ENCODE data around the gene AHDC1. TPM values are rescaled to one million over a fixed set of nuclear protein-coding genes. Genes with fewer than 3 reads are reported as not detected.

AHDC1 gene
- polyA plus RNA-seq, 1 donor (not counting 4 experiments of a cell fraction or from before 2014, with no cell fraction given), result 4.2 TPM

DNA sequence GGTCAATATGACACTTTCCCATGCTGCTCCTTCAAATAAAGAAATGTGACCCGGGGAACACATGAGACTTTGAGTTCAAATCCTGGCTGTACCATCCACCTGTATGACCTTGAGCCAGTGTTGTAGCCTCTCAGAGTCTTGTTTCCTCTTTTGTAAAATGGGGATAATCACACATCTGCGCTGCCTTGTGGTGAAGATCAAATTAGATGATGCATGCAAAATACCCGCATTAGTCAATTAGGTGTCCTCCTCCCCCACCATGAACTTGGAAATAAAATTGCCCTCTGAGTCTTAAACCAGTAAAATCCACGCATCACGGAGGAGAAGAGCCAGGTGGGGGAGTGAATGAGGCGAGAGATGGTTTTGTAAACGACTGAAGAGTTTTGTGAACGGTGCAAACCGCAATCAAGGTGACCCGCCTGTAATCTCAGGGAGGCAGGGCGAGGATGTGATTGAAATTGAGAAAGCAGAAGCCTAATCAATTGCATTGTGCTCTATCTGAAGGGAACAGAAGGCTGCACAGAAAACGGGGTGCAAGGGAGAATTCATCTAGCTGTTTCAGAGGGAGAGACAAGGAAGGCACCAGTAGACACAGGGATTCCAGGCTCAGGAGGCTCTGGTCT, 5.8 kb upstream of the AHDC1 start:
- FAIRE-seq (no peak), DNase-seq (ENCODE audit: low read depth, low spot score) (no peak)
- Histone ChIP-seq H3K9ac (ENCODE audit: control insufficient read depth, extremely low read depth, insufficient read depth, low read length) (no peak overlapping the region), H3K4me1 (ENCODE audit: control insufficient read depth, extremely low read depth, insufficient read depth, low read length) (peaks cover 19% of the 10 kb centered on the region), H3K4me2 (ENCODE audit: control insufficient read depth, extremely low read depth, insufficient read depth, low read depth, low read length) (no peak overlapping the region), H3K4me3 (ENCODE audit: control insufficient read depth in 2 of 3, extremely low read depth in 1 of 3, insufficient read depth in 2 of 3, low read depth in 1 of 3, low read length in 3 of 3) (no peak overlapping the region), H3K9me1 (ENCODE audit: control insufficient read depth, extremely low read depth, insufficient read depth, low read length) (no peaks in the 10 kb centered on the region), H3K27me3 (ENCODE audit: control insufficient read depth, extremely low read depth, insufficient read depth, low read length) (peaks cover 15% of the 10 kb centered on the region), H4K20me1 (ENCODE audit: control insufficient read depth, extremely low read depth, insufficient read depth, low read length) (no peaks in the 10 kb centered on the region), H3K9me3 (ENCODE audit: control insufficient read depth, low read depth, low read length) (no peaks in the 10 kb centered on the region), H3K27ac (ENCODE audit: control insufficient read depth, insufficient read depth, low read length) (no peak overlapping the region), H3K79me2 (ENCODE audit: control insufficient read depth, insufficient read depth, low read length) (no peaks in the 10 kb centered on the region), H2AFZ (ENCODE audit: control insufficient read depth, low read length) (no peak overlapping the region), H3K36me3 (ENCODE audit: control insufficient read depth in 2 of 2, extremely low read depth in 1 of 2, insufficient read depth in 2 of 2, low read length in 2 of 2) (no peaks in the 10 kb centered on the region)
- dilution Hi-C loops (cut with MboI; ENCODE audit: extremely low pct_ligation_motif_present, low sequenced_read_pairs), result no loop called here
- no peak for TF ChIP-seq EZH2 (IDR thresholded peaks at IDR 0.05; ENCODE audit: low read length)
- TF ChIP-seq, protein P1, sequence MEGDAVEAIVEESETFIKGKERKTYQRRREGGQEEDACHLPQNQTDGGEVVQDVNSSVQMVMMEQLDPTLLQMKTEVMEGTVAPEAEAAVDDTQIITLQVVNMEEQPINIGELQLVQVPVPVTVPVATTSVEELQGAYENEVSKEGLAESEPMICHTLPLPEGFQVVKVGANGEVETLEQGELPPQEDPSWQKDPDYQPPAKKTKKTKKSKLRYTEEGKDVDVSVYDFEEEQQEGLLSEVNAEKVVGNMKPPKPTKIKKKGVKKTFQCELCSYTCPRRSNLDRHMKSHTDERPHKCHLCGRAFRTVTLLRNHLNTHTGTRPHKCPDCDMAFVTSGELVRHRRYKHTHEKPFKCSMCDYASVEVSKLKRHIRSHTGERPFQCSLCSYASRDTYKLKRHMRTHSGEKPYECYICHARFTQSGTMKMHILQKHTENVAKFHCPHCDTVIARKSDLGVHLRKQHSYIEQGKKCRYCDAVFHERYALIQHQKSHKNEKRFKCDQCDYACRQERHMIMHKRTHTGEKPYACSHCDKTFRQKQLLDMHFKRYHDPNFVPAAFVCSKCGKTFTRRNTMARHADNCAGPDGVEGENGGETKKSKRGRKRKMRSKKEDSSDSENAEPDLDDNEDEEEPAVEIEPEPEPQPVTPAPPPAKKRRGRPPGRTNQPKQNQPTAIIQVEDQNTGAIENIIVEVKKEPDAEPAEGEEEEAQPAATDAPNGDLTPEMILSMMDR (optimal IDR thresholded peaks at IDR 0.05 in 1 of 3, IDR thresholded peaks at IDR 0.05 in 1 of 3, conservative IDR thresholded peaks at IDR 0.05 in 1 of 3; ENCODE audit: extremely low read depth in 1 of 3, insufficient read depth in 2 of 3, low read length in 3 of 3), result no peak

DNA sequence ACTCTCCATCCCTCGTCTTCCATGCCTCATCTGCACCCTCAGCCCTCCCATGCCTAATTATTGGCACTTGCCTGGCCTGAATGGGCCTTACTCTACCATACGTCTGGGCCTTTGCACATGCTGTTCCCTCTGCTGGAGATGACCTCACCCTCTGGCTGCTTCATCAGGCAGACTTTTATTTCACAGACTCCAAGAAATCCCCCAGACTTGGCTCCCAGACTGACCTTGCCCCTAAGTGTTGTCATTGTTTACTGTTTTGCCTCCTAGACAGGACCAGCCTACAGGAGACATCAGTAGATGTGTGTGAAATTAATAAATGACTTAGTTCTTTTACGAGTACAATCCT, 5.2 kb upstream of the AHDC1 start:
- Histone ChIP-seq H3K27me3 (ENCODE audit: control insufficient read depth, extremely low read depth, insufficient read depth, low read length) (peaks cover 11% of the 10 kb centered on the region), H2AFZ (ENCODE audit: control insufficient read depth, low read length) (no peak overlapping the region), H3K36me3 (ENCODE audit: control insufficient read depth in 2 of 2, extremely low read depth in 1 of 2, insufficient read depth in 2 of 2, low read length in 2 of 2) (no peaks in the 10 kb centered on the region), H3K9me3 (ENCODE audit: control insufficient read depth, low read depth, low read length) (no peaks in the 10 kb centered on the region), H3K4me2 (ENCODE audit: control insufficient read depth, extremely low read depth, insufficient read depth, low read depth, low read length) (no peak overlapping the region), H3K4me3 (ENCODE audit: control insufficient read depth in 2 of 3, extremely low read depth in 1 of 3, insufficient read depth in 2 of 3, low read depth in 1 of 3, low read length in 3 of 3) (no peak overlapping the region), H4K20me1 (ENCODE audit: control insufficient read depth, extremely low read depth, insufficient read depth, low read length) (no peaks in the 10 kb centered on the region), H3K79me2 (ENCODE audit: control insufficient read depth, insufficient read depth, low read length) (no peaks in the 10 kb centered on the region), H3K9ac (ENCODE audit: control insufficient read depth, extremely low read depth, insufficient read depth, low read length) (no peak overlapping the region), H3K9me1 (ENCODE audit: control insufficient read depth, extremely low read depth, insufficient read depth, low read length) (no peaks in the 10 kb centered on the region), H3K4me1 (ENCODE audit: control insufficient read depth, extremely low read depth, insufficient read depth, low read length) (peaks cover 19% of the 10 kb centered on the region), H3K27ac (ENCODE audit: control insufficient read depth, insufficient read depth, low read length) (no peak overlapping the region)
- no peak for FAIRE-seq
- DNase-seq (ENCODE audit: low read depth, low spot score), result no peak
- no peak for TF ChIP-seq EZH2 (IDR thresholded peaks at IDR 0.05; ENCODE audit: low read length)
- TF ChIP-seq, protein P1 (optimal IDR thresholded peaks at IDR 0.05 in 1 of 3, IDR thresholded peaks at IDR 0.05 in 1 of 3, conservative IDR thresholded peaks at IDR 0.05 in 1 of 3; ENCODE audit: extremely low read depth in 1 of 3, insufficient read depth in 2 of 3, low read length in 3 of 3), result no peak
- dilution Hi-C loops (cut with MboI; ENCODE audit: extremely low pct_ligation_motif_present, low sequenced_read_pairs), result no loop called here
